ENCODE measurements around the gene TMPRSS2. TPM values are rescaled to one million over a fixed set of nuclear protein-coding genes. Genes with fewer than 3 reads are reported as not detected.

TMPRSS2 gene
- total RNA-seq, 1 donor from 2014 or later, result not detected

DNA sequence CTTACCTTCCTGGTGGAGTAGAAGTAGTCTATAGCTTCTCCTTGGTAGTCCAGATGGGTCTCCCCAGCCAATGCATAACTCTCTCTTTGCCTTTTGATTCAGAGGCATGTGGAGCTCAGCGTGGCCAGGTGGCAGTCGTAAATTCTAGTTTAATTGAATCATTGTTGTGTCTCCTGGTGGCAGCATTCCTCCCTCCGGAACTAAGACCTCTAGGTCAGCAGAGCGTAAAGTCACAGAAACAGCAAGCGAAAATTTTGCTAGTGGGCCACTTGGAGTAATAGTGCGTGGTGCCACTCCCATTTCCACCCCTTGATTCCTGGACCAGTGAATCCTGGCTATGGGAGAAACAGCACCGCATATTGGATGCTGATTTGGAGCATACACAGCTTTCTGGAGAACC is 3.9 kb upstream of the TMPRSS2 start:
- FAIRE-seq (no peak), DNase-seq (ENCODE audit: low spot score in 2 of 2) (no peak)

DNA sequence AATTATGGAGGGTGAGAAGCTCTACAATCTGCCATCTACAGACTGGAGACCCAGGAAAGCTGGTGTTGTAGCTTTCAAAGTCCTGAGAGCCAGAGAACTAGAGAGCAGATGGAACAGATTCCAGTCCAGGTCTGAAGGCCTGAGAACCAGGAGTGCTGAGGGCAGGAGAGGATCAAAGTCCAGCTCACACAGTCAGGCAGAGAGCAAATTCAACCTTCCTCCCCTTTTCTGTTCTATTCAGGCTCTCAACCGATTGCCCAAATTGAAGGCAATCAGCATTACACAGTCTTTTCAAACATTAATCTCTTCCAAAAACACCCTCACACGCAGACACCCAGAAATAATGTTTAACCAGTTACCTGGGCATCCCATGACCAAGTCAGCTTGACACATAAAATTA is 2.5 kb upstream of the TMPRSS2 start:
- no peak for DNase-seq (ENCODE audit: low spot score in 2 of 2)
- FAIRE-seq, result no peak

DNA sequence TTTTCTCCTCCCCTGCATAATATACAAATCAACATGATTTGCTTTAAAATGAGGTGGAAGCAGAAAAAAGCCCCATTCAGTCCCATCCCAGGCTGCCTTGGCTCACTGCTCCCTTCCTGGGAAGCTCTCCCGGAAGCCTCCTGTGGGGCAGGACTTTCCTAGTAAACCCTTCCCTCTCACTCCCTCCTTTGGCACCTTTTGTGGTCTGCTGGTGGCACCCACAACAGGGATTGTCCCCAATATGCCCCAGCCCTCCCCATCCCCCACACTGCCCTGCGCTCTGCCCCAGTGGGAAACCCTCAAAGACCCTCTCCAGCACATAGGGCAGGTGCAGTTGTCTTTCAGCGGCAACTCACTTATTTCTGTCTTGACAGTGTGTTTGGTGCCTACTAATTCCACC is 1.8 kb upstream of the TMPRSS2 start:
- FAIRE-seq (no peak), DNase-seq (ENCODE audit: low spot score in 2 of 2) (no peak)

DNA sequence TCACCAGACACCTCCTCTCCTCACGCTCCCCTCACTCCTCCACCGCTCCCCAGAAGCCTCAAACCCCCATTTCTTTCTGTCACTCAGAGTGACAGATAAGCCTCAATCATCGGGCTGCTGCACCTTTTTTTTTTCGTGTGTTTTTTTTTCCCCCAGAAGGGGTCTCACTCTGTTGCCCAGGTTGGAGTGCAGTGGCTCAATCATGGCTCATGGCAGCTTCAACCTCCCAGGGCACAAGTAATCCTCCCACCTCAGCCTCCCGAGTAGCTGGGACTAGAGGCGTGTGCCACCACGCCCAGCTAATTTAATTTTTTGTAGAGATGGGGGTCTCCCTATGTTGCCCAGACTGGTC is 1.2 kb upstream of the TMPRSS2 start:
- FAIRE-seq (no peak), DNase-seq (ENCODE audit: low spot score in 2 of 2) (no peak)

DNA sequence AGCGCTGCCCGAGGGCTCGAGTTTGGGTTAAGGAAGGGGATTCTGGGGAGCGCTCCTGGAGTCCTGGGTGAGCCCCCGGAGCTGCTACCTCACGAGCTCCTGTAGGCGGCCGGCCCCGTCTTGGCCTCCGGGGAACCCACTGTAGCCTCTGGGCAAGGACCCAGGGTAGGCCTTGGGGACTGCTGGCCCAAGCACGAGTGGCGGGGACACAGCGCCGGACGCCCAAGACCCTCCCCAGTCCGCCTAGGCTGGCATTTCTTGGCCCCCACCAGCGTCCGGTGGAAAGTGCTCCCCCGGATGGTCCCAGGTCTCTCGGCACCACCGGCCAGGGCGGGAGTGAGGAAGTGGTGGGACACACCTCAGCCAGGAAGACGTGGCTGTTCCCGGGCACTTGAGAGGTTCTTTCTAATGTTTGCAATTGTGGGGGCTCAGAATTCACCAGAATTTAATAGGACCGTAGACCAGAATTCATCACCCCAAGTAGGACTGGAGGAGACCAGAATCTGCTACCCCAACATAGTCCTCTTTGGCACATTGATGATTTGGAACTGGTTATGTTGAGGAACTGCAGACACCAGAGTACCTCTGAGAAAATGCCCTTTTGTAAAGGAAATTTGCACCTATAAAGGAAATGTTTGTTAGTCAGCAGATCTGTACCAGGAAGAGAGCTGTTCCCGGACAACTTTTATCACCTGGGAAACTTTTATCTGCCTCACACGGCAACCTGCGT is 622 bp upstream of the TMPRSS2 start:
- no peak for DNase-seq (ENCODE audit: low spot score in 2 of 2)
- no peak for FAIRE-seq

DNA sequence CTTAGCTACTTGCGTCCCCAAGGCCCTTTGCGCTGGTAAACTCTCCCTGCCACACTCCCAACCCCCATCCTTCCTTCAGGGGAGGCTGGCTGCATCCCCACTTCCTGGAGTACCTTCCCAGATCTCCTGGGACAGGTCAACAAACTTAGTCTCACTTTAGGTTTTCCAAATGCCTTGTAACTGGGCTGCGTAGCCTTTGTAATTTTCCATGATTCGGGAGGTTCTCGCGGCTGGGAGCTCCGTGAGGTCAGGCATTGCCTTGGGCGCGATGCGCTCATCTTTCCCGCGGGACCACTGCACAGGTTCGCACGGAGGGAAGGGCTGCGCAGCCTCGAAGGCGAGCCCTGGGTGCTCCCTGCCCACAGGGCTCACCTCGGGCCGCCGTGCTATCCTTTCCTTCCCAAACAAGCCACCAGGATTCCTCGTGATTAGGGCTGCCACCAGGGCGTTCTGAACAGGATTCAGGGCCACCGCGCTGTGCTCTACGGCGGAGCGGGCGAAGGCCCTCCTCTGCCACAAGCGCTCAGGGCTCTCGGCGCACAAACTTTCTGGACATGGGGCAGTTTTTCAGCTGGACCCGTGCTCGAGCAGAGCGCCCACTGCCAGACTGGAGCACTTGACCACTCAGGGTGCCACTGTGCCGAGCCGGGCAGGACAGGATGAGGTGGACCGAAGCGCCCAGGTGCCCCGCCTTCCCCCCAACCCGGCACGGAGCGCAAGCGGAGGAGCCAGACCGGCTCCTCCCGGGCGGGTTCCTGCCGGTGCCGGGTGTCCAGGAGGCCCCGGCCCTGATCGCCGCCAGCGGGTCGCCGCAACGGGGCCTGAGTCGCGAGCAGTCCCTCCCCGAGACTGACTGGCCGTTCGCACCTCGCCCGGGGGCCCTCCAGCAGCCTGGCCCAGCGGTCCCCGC is 1.1 kb downstream of the TMPRSS2 start:
- DNase-seq (ENCODE audit: low spot score in 2 of 2) (no peak), FAIRE-seq (no peak)

DNA sequence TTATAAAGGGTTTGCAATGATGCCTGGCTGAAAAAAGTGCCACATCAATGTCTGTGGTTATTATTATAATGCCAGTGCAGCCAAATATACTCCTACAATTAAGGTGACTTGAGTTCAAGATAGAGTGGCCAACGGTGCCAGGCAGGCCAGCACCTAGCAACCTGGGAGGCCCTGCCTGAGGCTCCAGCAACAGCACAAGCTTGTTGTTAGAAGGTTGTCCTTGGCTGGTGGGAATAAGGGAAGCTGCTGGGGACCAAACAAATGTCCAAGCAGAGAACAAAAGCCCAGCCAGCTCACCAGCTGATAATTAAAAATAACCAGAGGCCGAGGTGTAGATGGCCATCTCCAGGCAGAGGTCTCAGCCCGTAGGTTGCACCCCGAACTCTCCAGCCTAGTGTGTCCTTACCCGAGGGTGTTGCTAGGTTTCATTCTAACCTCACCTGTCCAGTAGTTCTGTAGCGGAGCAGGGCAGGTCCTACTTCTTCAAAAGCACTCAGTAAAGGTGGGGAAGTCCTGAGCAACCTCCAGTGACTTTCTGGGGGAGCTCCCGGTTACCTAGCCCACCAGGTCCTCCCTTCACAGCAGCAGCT is 1.9 kb downstream of the TMPRSS2 start:
- no peak for DNase-seq (ENCODE audit: low spot score in 2 of 2)
- FAIRE-seq, result no peak

DNA sequence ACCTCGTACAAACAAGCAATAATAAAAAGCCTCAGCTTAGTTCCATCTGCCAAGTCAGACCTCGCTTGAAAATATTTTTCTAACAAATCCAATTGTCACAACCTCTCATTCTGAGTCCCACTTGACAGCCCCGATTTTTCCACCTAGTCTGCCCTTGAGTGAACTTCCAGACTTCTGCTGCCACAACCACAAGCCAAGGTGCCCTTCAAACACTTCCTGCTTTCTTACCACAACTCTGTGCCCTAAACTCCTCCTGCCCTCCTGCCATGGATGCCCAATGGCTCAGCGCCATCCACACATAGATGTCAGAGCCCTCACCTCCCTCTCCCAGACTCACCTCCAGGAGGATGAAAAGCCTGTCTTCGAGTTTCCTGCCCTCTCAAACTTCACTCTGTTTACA is 3.9 kb downstream of the TMPRSS2 start:
- DNase-seq (ENCODE audit: low spot score in 2 of 2), result no peak
- FAIRE-seq, result no peak

DNA sequence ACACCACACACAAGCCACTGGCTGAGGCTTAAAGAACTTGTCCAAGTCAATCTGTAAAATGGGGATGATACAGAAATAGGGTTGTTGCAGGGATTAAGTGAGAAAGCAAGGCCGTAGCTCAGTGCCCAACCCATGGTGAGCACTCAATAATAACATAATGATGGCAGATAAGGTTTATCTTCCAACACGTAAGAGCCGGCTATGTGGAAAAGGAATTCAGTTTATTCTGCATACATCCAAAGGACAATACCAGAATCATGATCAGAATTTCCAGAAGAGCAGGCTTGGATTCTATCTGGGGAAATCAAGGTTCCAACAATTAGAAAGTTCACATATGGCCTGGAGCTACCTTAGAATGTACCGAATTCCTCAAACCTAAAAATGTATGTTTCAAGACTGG is 4.6 kb downstream of the TMPRSS2 start:
- no peak for DNase-seq (ENCODE audit: low spot score in 2 of 2)
- FAIRE-seq, result no peak

DNA sequence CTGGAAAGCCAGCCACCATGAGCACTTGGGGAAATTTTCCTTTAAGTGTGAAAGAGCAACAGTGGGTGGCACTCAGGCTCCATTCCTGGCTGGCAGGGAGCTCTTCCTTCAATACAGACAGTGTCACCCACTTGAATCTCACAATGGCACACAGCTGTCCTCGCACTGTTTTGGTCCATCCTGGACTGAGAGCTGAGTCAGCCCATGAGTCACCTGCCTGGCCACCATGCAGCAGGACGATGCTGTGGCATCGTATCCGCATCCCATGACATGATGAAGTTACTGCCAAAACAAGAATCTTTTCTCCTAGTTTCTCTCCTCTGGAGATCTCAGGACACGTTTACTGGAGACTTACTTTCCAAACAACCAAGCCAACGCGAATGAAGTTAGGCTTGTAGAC is 6.0 kb downstream of the TMPRSS2 start:
- FAIRE-seq (no peak), DNase-seq (ENCODE audit: low spot score in 2 of 2) (no peak)

DNA sequence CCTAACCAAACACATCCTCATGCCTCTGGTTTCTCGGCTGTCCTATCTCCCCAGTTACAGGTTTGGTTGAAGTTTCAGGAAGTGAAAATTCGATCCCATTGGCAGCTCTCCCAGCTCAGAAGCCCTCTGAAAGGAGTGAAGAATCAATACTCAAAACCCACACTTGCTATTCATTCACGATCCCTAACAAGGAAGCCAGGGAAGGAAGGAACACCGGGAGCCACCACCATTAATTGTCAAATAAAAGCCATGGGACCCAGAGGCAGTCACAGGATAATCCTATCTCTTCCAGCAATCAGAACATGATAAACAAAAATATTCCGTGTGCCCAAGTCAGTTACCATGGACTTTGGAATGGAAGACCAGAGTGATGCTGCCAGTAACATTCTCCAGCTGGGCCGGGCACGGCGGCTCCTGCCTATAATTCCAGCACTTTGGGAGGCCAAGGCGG is 7.0 kb downstream of the TMPRSS2 start:
- DNase-seq (ENCODE audit: low spot score in 2 of 2), result no peak
- FAIRE-seq, result no peak

DNA sequence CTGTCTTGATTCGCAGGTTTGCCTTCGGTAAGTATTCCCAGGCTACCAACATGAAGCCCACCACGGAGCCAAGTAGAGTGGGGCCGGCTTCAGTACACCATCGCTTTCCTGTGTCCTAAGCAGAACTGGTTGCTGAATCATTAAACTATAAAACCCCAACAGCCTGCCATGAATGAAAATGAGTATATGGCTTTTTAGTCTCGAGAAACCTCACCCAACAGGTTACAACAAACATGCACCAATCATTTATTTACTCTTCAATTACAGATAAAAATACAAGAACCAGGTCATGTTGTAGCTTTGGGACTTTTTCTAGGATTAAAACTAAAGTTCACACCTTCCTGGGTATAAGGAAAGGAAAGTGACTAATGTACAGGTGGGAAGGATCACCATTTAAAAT is 7.6 kb downstream of the TMPRSS2 start:
- no peak for DNase-seq (ENCODE audit: low spot score in 2 of 2)
- no peak for FAIRE-seq

DNA sequence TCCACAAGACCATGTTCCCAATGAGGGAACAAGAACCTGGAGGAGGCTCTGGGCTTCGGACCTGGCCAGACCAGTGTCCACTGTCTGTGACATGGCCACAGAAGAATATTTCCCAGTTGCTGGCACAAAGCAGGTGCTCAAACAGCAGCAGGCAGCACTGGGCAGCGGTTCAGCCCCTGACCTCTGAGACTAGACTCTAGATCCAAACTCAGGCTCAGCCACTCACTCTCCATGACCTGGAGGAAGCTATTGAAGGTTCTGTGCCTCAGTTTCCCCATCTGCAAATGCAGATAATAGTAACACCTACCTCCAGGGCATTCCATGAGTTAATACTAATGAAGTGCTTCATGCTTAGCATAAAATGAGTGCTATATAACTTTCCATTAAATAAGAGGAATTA is 8.0 kb downstream of the TMPRSS2 start:
- FAIRE-seq, result no peak
- DNase-seq (ENCODE audit: low spot score in 2 of 2), result no peak

DNA sequence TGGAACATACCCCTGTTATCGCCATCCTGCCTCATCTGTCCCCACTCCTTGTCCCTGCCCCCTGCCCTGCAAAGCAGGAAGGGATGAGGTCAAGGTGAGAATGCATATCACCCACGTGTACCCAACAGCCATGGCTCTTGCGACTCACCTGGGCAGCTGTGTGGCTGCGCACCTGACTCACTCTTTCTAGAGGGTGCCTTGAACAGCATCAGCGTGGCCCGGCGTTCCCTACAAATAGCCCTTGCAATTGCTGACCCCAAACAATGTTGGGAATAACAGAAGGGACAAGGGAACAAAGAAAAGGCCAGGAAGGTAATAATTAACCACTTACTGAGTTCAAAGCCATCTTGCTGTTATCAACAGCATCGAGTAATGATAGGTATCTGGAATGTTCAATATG is 10.2 kb downstream of the TMPRSS2 start:
- FAIRE-seq, result no peak
- DNase-seq (ENCODE audit: low spot score in 2 of 2), result no peak

DNA sequence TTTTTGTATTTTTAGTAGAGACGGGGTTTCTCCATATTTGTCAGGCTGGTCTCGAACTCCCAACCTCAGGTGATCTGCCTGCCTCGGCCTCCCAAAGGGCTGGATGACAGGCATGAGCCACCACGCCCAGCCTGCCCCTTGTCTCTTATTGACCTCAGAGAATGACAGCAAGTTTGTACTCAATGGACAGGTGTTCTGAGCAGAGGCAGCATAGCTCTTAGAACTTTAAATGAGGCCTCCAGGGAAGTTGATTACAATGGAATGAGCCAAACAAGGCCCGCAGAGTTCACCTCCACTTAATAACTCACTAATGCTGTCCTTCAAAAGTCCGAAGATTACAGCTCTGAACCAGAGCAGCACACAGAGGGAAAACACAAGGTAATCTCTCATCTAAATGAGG is 10.9 kb downstream of the TMPRSS2 start:
- DNase-seq (ENCODE audit: low spot score in 2 of 2), result no peak
- FAIRE-seq, result no peak

DNA sequence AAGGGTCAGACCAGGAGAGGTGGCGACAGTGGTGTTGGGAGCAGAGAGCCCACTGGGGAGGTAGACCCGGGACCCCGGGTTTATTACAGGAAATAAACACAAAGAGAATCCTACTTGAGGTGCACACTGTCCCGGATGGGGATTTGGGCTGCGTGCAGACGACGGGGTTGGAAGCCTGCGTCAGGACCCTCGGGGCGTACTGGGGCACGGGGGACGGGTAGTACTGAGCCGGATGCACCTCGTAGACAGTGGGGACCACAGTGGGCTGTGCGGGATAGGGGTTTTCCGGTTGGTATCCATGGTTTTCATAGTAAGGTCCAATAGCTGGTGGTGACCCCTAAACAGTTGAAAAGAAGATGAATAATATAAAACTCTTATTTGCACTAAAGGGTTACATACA is 13.7 kb downstream of the TMPRSS2 start:
- no peak for FAIRE-seq

DNA sequence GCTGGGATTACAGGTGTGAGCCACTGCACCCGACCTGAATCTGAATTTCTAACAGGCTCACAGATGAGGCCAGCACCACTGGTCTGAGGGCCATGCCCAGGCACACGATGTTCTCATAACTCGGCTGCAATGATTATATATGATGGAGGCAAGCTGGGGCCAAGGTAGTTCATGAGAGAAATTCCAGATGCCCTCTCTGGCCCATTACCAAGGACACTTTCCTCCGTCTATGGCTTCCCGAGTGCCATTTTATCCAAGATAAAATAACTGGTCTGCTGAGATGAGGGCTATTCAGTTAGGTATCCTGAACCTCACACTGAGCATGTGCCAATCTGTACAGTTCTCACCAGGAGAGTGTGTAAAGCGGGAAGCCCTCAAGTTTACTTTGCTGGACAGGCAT is 16.5 kb downstream of the TMPRSS2 start:
- DNase-seq (ENCODE audit: low spot score in 2 of 2) (no peak), FAIRE-seq (no peak)

More for the DNA sequence above, 13.7 kb downstream of the TMPRSS2 start:
- DNase-seq (ENCODE audit: low spot score in 2 of 2), result no peak

DNA sequence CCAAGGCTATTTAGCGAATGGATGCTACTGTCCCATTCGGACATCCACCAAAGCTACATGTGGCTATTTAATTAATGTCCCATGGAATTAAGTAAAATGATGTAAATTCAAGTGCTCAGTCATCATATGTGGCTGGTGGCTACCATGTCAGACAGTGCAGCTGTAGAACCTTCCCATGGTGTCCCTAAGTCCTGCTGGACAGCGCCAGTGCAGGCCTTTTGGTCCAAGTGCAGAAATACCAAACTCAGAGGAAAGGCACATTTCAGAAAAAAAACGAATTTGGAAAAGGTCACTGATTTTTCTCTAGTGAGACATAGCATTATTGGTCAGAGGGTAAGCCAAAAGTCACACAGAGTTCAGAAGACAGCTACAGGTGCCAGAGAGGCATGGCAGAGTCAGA is 17.6 kb downstream of the TMPRSS2 start:
- no peak for FAIRE-seq
- DNase-seq (ENCODE audit: low spot score in 2 of 2), result no peak

DNA sequence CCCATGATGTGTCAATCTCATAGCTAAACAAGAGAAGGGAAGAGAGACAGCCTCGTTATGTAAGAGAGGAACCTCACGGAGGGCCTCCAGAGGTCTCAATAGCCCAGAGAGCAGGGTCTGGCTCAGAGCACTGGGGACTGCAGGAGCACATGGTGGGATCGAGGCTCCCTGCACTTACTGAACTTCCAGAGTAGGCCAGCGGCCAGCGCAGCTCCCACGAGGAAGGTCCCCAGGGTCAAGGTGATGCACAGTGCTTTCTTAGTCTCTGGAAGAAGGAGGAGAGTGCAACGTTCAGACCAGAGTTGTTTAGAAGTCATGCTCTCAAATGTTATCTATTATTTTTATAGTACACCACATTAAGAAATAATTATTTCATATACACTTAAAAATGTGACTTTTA is 18.6 kb downstream of the TMPRSS2 start:
- FAIRE-seq (no peak), DNase-seq (ENCODE audit: low spot score in 2 of 2) (no peak)

DNA sequence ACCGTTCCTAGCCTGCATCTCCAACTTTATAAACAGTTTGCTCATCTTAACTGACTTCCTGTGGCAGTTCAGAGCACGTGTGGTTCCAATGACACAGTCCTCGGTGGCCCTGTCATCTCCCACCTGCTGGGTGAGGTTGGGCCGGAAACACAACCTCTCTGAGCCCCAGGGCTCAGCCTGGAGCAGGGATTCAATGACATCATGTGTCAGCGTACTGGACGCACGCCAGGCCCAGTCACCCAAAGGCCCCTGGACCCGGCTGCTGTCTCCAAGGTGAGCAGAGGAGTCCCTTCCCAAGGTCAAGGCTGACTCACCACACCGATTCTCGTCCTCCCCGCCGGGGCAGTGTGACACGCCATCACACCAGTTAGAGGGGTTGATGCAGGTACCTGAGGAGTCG is 19.9 kb downstream of the TMPRSS2 start:
- FAIRE-seq, result no peak
- no peak for DNase-seq (ENCODE audit: low spot score in 2 of 2)

DNA sequence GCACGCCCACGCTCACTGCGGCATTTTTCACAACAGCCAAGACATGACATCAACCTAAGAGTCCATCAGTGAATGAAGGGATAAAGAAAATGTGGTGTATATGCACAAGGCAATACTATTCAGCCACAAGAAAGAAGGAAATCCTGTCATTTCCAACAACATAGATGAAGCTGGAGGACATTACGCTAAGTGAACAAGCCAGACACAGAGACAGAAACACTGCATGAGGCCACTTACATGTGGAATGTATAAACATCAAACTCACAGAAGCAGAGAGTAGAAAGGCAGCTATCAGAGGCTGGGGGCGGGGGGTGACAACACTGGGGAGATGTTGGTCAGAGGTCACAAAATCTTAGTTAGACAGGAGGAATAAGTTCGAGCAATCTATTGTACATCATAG is 20.9 kb downstream of the TMPRSS2 start:
- no peak for DNase-seq (ENCODE audit: low spot score in 2 of 2)
- no peak for FAIRE-seq

DNA sequence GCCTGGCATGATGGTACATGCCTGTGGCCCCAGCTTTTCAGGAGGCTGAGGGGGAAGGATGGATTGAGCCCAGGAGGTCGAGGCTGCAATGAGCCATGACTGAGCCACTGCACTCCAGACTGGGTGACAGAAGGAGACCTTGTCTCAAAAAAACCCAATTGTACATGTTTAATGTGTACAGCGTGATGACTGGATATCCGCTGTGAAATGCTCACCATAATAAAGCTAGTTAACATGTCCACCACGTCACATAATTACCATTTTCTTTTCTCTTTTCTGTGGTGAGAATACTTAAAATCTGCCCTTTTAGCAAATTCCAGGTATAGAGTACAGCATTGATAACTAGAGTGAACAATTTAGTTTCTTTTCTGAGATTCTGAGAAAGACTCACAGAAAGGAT is 24.0 kb downstream of the TMPRSS2 start:
- DNase-seq (ENCODE audit: low spot score in 2 of 2) (no peak), FAIRE-seq (no peak)

Measured in frontal cortex (tissue), 4 donors.